OCI-LY7 (cell line): ENCODE results near the gene ANO3. TPM values are rescaled to one million over a fixed set of nuclear protein-coding genes. Genes with fewer than 3 reads are reported as not detected.

ENCODE experiments used
- BruUV-seq: library from RNA; stranded (reverse); fragments of 400-500 nt; replicated peaks from 2 replicates; lab custom pipeline; 2021; lab: Mats Ljungman, UMichigan
- CTCF ChIA-PET: fragments of 300-600 bp; sonication (Branson Sonifier 250); formaldehyde crosslinking; loops from one replicate; lab custom pipeline; 2022; ENCODE audit warnings: antibody characterized with exemption; ENCODE audit not compliant: unreplicated experiment; lab: Charles Lee
- POLR2A ChIA-PET: fragments of 300-600 bp; sonication (Branson Sonifier 250); formaldehyde crosslinking; loops from one replicate; lab custom pipeline; 2022; ENCODE audit warnings: antibody characterized with exemption; lab: Charles Lee
- DNase-seq: peaks from one replicate; pipeline ENCODE4 v3.0.0-alpha.2; 2015; ENCODE audit warnings: low spot score
- H2AFZ ChIP-seq: fragments of 200-600 bp; sonication (generic), shearing (Covaris generic); 2 replicates; pipeline ENCODE4 v1.6.1; 2014; ENCODE audit warnings: mild to moderate bottlenecking, antibody characterized with exemption, low read length, moderate library complexity
- H3K27ac ChIP-seq: fragments of 200-600 bp; sonication (generic); 2 replicates; pipeline ENCODE4 v1.5.1; 2014; ENCODE audit warnings: mixed run types, low read depth, mild to moderate bottlenecking, moderate library complexity, low read length, inconsistent platforms; ENCODE audit not compliant: poor library complexity, severe bottlenecking
- H3K36me3 ChIP-seq: fragments of 200-600 bp; sonication (generic); 2 replicates; pipeline ENCODE4 v1.6.1; 2014; ENCODE audit warnings: mild to moderate bottlenecking, antibody characterized with exemption, low read length, moderate library complexity, mixed read lengths; ENCODE audit not compliant: insufficient read depth
- H3K4me1 ChIP-seq: fragments of 200-600 bp; sonication (generic); 2 replicates; pipeline ENCODE4 v1.5.1; 2014; ENCODE audit warnings: mild to moderate bottlenecking, low read length; ENCODE audit not compliant: insufficient read depth, poor library complexity, severe bottlenecking
- H3K4me2 ChIP-seq: fragments of 200-600 bp; sonication (generic); 2 replicates; pipeline ENCODE4 v1.6.1; 2014; ENCODE audit warnings: mild to moderate bottlenecking, low read length
- H3K4me3 ChIP-seq: fragments of 200-600 bp; sonication (generic); 2 replicates; pipeline ENCODE4 v1.5.1; 2014; ENCODE audit warnings: mild to moderate bottlenecking, low read depth, low read length; ENCODE audit not compliant: poor library complexity, severe bottlenecking
- H3K79me2 ChIP-seq: fragments of 200-600 bp; sonication (generic); 2 replicates; pipeline ENCODE4 v1.6.1; 2016; ENCODE audit warnings: low read depth, mild to moderate bottlenecking, low read length, moderate library complexity, mixed read lengths; ENCODE audit not compliant: insufficient read depth
- H3K9me2 ChIP-seq: fragments of 200-600 bp; sonication (generic); 2 replicates; pipeline ENCODE4 v1.6.1; 2016; ENCODE audit warnings: mild to moderate bottlenecking, low read length, mixed read lengths; ENCODE audit not compliant: insufficient read depth
- H3K9me3 ChIP-seq: fragments of 200-600 bp; sonication (generic); 2 replicates; pipeline ENCODE4 v1.6.1; 2014; ENCODE audit warnings: mild to moderate bottlenecking, mixed run types, low read length, mixed read lengths
- H4K20me1 ChIP-seq: fragments of 200-600 bp; sonication (generic); 2 replicates; pipeline ENCODE4 v1.6.1; 2014; ENCODE audit warnings: mild to moderate bottlenecking, antibody characterized with exemption, low read length, moderate library complexity, mixed read lengths; ENCODE audit not compliant: insufficient read depth
- CTCF ChIP-seq: fragments of 200-600 bp; sonication (generic); conservative IDR thresholded peaks from 2 replicates; pipeline ENCODE4 v1.5.1; 2014; ENCODE audit warnings: mild to moderate bottlenecking, antibody characterized with exemption, low read length, moderate library complexity, mixed read lengths
- EZH2phosphoT487 ChIP-seq: fragments of 200-600 bp; sonication (generic); IDR thresholded peaks from 2 replicates; pipeline ENCODE4 v1.6.1; 2018; ENCODE audit warnings: low read depth, borderline replicate concordance, mild to moderate bottlenecking, mixed run types, antibody characterized with exemption, low read length, moderate library complexity, mixed read lengths
- intact Hi-C: fragments of 100-400 bp; cut with micrococcal nuclease; formaldehyde crosslinking; loops from one replicate; pipeline ENCODE4 v1.10.0; 2022; ENCODE audit not compliant: unreplicated experiment
- total RNA-seq, 2 experiments: library from RNA; depleted of rRNA in 1 of 2; stranded (reverse); fragments of >200 nt in 1 of 2; shearing (Covaris generic) in 1 of 2; gene quantifications; 2 replicates each; pipeline ENCODE4 v1.2.3, GENCODE V29; 2014 to 2022

The ANO3 gene
- total RNA-seq, 2 experiments from 2014 or later: 0.03 TPM; not detected in 1

GRCh38 chr11:26490546-26490945 lies 158.6 kb downstream of the ANO3 start:
- no peak for DNase-seq
- Histone ChIP-seq H3K27ac (no peak overlapping the region), H2AFZ (no peak overlapping the region), H3K4me2 (no peak overlapping the region), H3K4me3 (no peak overlapping the region), H4K20me1 (no peaks in the 10 kb centered on the region), H3K9me2 (no peaks in the 10 kb centered on the region), H3K9me3 (no peaks in the 10 kb centered on the region), H3K36me3 (no peaks in the 10 kb centered on the region), H3K79me2 (no peaks in the 10 kb centered on the region), H3K4me1 (no peaks in the 10 kb centered on the region)
- no TSS peak for BruUV-seq
- POLR2A ChIA-PET: no interaction called here
- intact Hi-C loops: no loop called here
- TF ChIP-seq EZH2phosphoT487 (no peak), CTCF (no peak)
- CTCF ChIA-PET: no interaction called here

- DNase-seq: no peak
- Histone ChIP-seq H3K4me2 (no peak overlapping the region), H3K4me3 (no peak overlapping the region), H3K9me3 (no peaks in the 10 kb centered on the region), H3K36me3 (no peaks in the 10 kb centered on the region), H3K4me1 (no peaks in the 10 kb centered on the region), H4K20me1 (no peaks in the 10 kb centered on the region), H3K79me2 (no peaks in the 10 kb centered on the region), H3K9me2 (no peaks in the 10 kb centered on the region), H2AFZ (no peak overlapping the region), H3K27ac (no peak overlapping the region)
- intact Hi-C loops: no loop called here
- no TSS peak for BruUV-seq
- CTCF ChIA-PET: no interaction called here
- POLR2A ChIA-PET: interaction anchor here (1.4 kb wide), 1 partner anchor 13 kb away, joined by 4 read pairs; no protein-coding TSS in a partner anchor
- TF ChIP-seq EZH2phosphoT487: no peak
- no peak for TF ChIP-seq CTCF
Observed at GRCh38 chr11:26493616-26494015, 161.7 kb downstream of the ANO3 start.

- H3K4me2 ChIP-seq: no peak overlapping the region
- TF ChIP-seq EZH2phosphoT487: no peak
- no peak for TF ChIP-seq CTCF
- no peaks in the 10 kb centered on the region for H4K20me1 ChIP-seq
- CTCF ChIA-PET: no interaction called here
- no peak overlapping the region for H3K27ac ChIP-seq
- no peak for DNase-seq
- no peaks in the 10 kb centered on the region for H3K9me3 ChIP-seq
- H2AFZ ChIP-seq: no peak overlapping the region
- H3K4me1 ChIP-seq: no peaks in the 10 kb centered on the region
- H3K9me2 ChIP-seq: no peaks in the 10 kb centered on the region
- BruUV-seq: no TSS peak
- no peaks in the 10 kb centered on the region for H3K36me3 ChIP-seq
- POLR2A ChIA-PET: interaction anchor here (0.6 kb wide), 1 partner anchor 222 kb away, joined by 3 read pairs; no protein-coding TSS in a partner anchor
- H3K79me2 ChIP-seq: no peaks in the 10 kb centered on the region
- H3K4me3 ChIP-seq: no peak overlapping the region
- intact Hi-C loops: no loop called here
Observed at GRCh38 chr11:26507229-26507628, 175.3 kb downstream of the ANO3 start.
